Mesodermal cell (in vitro differentiated cells): ENCODE results near the gene MYH11.
A peak's percentile ranks its signal among the peaks of the same experiment; 100 is the strongest.
"Not testable (repeated sequence)": the region's sequence is repeated elsewhere in the genome, so short reads cannot be mapped to it uniquely, and the experiment has no call there.

Source experiments
- H3K27ac ChIP-seq: 2 replicates; pipeline ENCODE4 v1.7.0; 2013; ENCODE audit warnings: mild to moderate bottlenecking, low read depth, low read length, moderate library complexity; ENCODE audit not compliant: severe bottlenecking
- H3K36me3 ChIP-seq: 2 replicates; pipeline ENCODE4 v1.7.1; 2013; ENCODE audit warnings: mild to moderate bottlenecking, low read length, moderate library complexity; ENCODE audit not compliant: control insufficient read depth, insufficient read depth
- H3K4me1 ChIP-seq: one replicate; pipeline ENCODE4 v1.7.1; 2013; ENCODE audit warnings: mild to moderate bottlenecking, low read length; ENCODE audit not compliant: insufficient read depth, control insufficient read depth, poor library complexity, severe bottlenecking
- H3K4me3 ChIP-seq: 2 replicates; pipeline ENCODE4 v1.7.0; 2013; ENCODE audit warnings: low read length, control low read depth, mild to moderate bottlenecking; ENCODE audit not compliant: insufficient read depth, poor library complexity, severe bottlenecking; ENCODE audit errors: extremely low read depth
- H3K9me3 ChIP-seq: 2 replicates; pipeline ENCODE4 v1.7.1; 2013; ENCODE audit warnings: mild to moderate bottlenecking, low read length, moderate library complexity; ENCODE audit not compliant: control insufficient read depth
- WGBS, 2 experiments: methylation state at CpG; one replicate each; pipeline ENCODE4 v1.1.5; 2013; ENCODE audit warnings: missing lambda C conversion rate in 2 of 2; ENCODE audit not compliant: insufficient coverage in 2 of 2; 5-methylcytosine and 5-hydroxymethylcytosine counted together

Gene MYH11

GRCh38 chr16:15676506-15676905, 180.3 kb downstream of the MYH11 start:
- Histone ChIP-seq H3K9me3 (no peaks in the 10 kb centered on the region), H3K4me3 (no peak overlapping the region), H3K27ac (no peak overlapping the region), H3K4me1 (peaks cover 9% of the 10 kb centered on the region), H3K36me3 (peaks cover 67% of the 10 kb centered on the region)
- WGBS, 2 experiments = 85 to 92% methylated on average over 8 to 10 of the region's 10 CpGs

DNA sequence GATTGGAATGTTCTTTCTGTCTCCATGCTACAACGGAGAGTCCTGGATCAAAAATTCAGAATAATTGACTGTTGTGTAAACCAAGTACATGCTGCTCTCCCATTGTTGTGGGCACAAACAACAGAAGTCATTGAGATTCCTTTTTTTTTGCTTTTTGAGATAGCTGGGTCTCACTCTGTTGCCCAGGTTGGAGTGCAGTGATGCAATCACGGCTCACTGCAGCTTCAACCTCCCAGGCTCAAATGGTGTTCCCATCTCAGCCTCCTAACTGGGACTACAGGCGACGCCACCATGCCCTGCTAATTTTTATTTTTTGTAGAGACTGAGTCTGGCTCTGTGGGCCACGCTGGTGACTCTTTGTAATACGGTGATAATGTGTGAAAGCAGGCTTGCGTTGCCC, 182.3 kb downstream of the MYH11 start:
- no peak overlapping the region for H3K27ac ChIP-seq
- no peaks in the 10 kb centered on the region for H3K9me3 ChIP-seq
- H3K4me3 ChIP-seq = no peak overlapping the region
- 98% methylated on average over 5 to 7 of the region's 7 CpGs for WGBS, 2 experiments
- H3K36me3 ChIP-seq = peaks cover 72% of the 10 kb centered on the region
- peaks cover 9% of the 10 kb centered on the region for H3K4me1 ChIP-seq

DNA sequence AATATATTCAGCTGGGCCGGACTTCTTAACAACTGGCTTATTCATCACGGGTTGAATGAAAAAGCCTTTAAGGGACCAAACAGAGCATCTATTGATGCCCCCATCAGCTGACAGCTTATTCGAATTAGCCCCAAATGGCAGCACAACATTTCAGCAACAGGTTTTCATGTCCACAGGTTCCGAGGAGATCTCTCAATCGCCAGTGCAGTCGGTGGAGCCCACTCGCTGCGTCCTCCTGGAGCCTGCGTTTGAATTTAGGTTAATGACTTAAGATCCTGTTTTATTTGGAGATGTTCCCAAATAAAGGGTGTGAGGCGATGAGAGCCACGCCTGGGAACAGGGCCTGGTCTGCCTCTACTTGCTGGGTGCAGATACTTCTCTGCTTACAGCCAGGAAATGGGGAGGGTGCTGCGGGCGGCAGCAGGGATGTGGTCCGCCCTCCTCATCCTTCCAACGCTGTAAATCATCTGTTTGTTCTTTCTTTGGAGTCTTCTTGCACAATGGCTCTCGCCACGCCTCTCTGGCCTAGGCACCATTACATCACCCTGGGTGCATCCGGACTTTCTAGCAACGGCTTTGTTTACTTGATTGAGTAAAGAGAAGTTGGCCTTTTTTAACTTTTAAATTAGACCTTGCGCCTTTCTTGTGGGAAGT, 184.2 kb downstream of the MYH11 start:
- Histone ChIP-seq H3K4me3 (no peak overlapping the region), H3K27ac (peak overlapping the region; percentile 51)
- 84 to 93% methylated on average over 16 to 18 of the region's 20 CpGs for WGBS, 2 experiments

GRCh38 chr16:15672127-15672513, 184.7 kb downstream of the MYH11 start:
- Histone ChIP-seq H3K36me3 (peaks cover 67% of the 10 kb centered on the region), H3K27ac (peak overlapping the region; percentile 51)
- not testable (repeated sequence) for H3K9me3 ChIP-seq, H3K4me3 ChIP-seq, H3K4me1 ChIP-seq
- WGBS, 2 experiments = 95 to 98% methylated on average over 9 of the region's 10 CpGs

More for the DNA sequence above, 184.2 kb downstream of the MYH11 start:
- peaks cover 66% of the 10 kb centered on the region for H3K36me3 ChIP-seq
- H3K4me1 ChIP-seq = peaks cover 9% of the 10 kb centered on the region
- no peaks in the 10 kb centered on the region for H3K9me3 ChIP-seq

DNA sequence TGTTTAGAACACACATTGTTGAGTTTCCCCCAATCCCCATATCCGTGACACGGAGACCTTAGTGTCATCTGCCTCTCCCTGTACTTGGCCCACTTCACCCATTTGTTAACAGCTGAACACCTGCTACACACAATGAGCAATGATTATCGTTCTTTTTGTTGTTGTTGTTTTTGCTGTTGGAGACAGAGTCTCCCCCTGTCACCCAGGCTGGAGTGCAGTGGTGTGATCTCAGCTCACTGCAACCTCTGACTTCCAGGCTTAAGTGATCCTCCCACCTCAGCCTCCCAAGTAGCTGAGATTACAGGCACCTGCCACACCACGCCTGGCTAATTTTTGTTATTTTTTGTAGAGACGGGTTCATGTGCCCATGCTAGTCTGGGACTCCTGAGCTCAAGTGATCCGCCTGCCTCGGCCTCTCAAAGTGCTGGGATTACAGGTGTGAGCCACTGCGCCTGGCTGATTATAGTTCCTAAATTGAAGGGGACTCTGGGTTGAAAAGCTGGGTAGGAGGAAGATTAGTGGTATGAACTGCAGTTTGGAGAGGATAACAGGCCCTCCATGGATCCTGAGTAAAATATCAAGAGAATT, 185.2 kb downstream of the MYH11 start:
- WGBS, 2 experiments = 83 to 96% methylated on average over 5 to 8 of the region's 8 CpGs
- Histone ChIP-seq H3K9me3 (no peaks in the 10 kb centered on the region), H3K27ac (no peak overlapping the region), H3K36me3 (peaks cover 68% of the 10 kb centered on the region), H3K4me1 (peaks cover 9% of the 10 kb centered on the region), H3K4me3 (no peak overlapping the region)

- H3K4me1 ChIP-seq = peaks cover under 1% of the 10 kb centered on the region
- WGBS, 2 experiments = 95 to 96% methylated on average over 14 of the region's 18 CpGs
- H3K4me3 ChIP-seq = no peak overlapping the region
- peaks cover 77% of the 10 kb centered on the region for H3K36me3 ChIP-seq
- H3K9me3 ChIP-seq = no peaks in the 10 kb centered on the region
- H3K27ac ChIP-seq = no peak overlapping the region
These were observed 189.6 kb downstream of the MYH11 start for GRCh38 chr16:15667091-15667742.

DNA sequence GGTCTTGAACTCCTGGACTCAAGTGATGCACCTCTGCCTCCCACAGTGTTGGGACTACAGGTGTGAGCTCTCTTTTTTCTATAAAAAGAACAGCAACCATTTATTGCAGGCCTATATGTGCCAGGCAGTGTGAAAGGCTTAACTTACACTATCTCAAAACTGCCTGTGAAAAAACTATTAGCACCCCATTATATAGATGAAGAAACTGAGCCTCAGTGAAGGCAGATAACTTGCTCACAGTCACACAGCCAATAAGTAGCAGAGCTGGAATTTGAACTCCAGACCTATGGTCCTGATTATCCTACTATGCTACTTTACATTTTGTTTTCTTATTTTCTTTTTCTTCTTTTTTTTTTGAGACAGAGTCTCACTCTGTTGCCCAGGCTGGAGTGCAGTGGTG, 191.7 kb downstream of the MYH11 start:
- no peak overlapping the region for H3K27ac ChIP-seq
- no peaks in the 10 kb centered on the region for H3K9me3 ChIP-seq
- peaks cover 7% of the 10 kb centered on the region for H3K4me1 ChIP-seq
- H3K36me3 ChIP-seq = peaks cover 71% of the 10 kb centered on the region
- H3K4me3 ChIP-seq = no peak overlapping the region

DNA sequence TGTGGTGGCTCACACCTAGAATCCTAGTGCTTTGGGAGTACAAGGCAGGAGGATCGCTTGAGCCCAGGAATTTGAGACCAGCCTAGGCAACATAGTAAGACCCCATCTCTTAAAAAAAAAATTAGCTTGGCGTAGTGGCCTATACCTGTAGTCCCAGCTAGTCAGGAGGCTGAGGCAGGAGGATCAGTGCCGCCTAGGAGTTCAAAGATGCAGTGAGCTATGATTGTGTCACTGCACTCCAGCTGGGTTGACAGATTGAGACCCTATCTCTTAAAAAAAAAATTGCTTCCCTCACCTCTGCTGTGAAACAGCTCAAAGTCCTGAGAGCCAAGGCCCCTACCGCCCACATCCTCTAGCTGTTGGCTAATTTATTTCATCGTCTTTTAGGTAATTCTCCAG, 196.6 kb downstream of the MYH11 start:
- 85 to 92% methylated on average over 3 to 5 of the region's 5 CpGs for WGBS, 2 experiments
- Histone ChIP-seq H3K4me1 (peaks cover 10% of the 10 kb centered on the region), H3K36me3 (peaks cover 47% of the 10 kb centered on the region), H3K27ac (peak overlapping the region; percentile 51), H3K9me3 (no peaks in the 10 kb centered on the region), H3K4me3 (no peak overlapping the region)

DNA sequence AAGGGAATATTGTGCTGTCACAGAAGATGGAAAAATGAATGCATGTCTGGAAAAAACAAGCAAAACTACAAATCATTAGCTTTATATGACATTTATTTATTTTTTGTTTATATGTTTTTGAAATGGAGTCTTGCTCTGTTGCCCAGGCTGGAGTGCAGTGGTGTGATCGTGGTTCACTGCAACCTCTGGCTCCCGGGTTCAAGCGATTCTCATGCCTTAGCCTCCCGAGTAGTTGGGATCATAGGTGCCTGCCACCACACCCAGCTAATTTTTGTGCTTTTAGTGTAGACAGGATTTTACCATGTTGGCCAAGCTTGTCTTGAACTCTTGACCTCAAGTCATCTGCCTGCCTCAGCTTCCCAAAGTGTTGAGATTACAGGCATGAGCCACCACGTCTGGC, 198.3 kb downstream of the MYH11 start:
- Histone ChIP-seq H3K4me3 (no peak overlapping the region), H3K9me3 (no peaks in the 10 kb centered on the region), H3K4me1 (peaks cover 10% of the 10 kb centered on the region), H3K36me3 (peaks cover 47% of the 10 kb centered on the region), H3K27ac (no peak overlapping the region)
- WGBS, 2 experiments = 78 to 91% methylated on average over 1 to 5 of the region's 5 CpGs

- Histone ChIP-seq H3K36me3 (peaks cover 47% of the 10 kb centered on the region), H3K9me3 (no peaks in the 10 kb centered on the region), H3K27ac (no peak overlapping the region), H3K4me1 (peaks cover 10% of the 10 kb centered on the region), H3K4me3 (no peak overlapping the region)
- WGBS, 2 experiments = 88 to 95% methylated on average over 5 of the region's 6 CpGs
These were observed 198.7 kb downstream of the MYH11 start for GRCh38 chr16:15658149-15658548.

DNA sequence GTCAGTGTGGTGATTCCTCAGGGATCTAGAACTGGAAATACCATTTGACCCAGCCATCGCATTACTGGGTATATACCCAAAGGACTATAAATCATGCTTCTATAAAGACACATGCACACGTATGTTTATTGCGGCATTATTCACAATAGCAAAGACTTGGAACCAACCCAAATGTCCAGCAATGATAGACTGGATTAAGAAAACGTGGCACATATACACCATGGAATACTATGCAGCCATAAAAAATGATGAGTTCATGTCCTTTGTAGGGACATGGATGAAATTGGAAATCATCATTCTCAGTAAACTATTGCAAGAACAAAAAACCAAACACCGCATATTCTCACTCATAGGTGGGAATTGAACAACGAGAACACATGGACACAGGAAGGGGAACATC, 201.3 kb downstream of the MYH11 start:
- not testable (repeated sequence) for H3K4me3 ChIP-seq, H3K9me3 ChIP-seq, H3K27ac ChIP-seq
- Histone ChIP-seq H3K4me1 (peaks cover 12% of the 10 kb centered on the region), H3K36me3 (peaks cover 41% of the 10 kb centered on the region)
- no CpG with 5 or more reads among the region's 6 CpGs for WGBS, 2 experiments
